ENCODE data around the gene NT5C1A. TPM values are rescaled to one million over a fixed set of nuclear protein-coding genes. Genes with fewer than 3 reads are reported as not detected.

Gene NT5C1A
- total RNA-seq = 2.9 TPM

GRCh38 chr1:39671793-39672550 is at the start of gene NT5C1A:
Gene NT5C1A (minus strand): TSS chr1:39672107. CDS start chr1:39672038, 69 bp downstream.
- DNase-seq (ENCODE audit: low spot score) = no peak

GRCh38 chr1:39721664-39722063 is 49.8 kb upstream of the NT5C1A start:
- DNase-seq (ENCODE audit: low spot score) = no peak

DNA sequence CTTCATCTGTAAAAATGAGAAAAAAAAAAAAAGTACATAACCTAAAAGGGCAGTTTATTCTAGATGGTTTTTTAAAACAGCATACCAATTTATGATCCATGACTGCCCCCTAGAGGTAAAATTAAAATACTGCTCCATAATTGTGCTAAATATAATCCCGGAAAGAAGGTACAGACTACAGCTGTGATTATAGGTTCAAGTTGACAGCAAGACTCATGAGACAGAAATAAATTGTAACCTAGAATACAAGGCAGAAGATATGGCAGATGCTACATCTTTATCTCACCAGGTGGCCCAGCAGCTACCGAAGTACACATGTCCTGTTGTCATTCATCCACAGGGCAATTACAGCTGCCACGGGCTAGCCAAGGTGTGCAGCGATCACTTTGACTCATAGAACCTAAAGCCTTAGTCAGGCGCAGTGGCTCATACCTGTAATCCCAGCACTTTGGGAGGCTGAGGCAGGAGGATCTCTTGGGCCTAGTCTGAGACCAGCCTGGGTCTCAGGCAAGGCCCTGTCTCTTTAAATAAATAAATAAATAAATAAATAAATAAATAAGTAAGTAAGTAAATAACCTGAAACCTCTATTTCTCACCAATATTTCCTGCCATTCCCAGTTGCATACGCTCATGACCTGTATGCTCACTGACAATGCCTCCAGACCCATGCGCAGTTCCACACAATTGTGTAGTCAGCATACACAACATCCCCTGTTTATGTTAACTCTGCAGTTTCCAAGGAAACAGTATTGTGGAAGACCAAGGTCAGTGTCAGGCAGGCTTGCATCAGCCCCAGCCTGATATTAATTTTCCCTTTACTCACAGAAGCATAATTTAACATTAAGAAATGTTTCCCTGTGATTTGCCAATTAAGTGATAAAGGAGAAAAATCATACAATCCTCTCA is 48.4 kb upstream of the NT5C1A start:
- no peak for DNase-seq (ENCODE audit: low spot score)

GRCh38 chr1:39717809-39718208 is 45.9 kb upstream of the NT5C1A start:
- no peak for DNase-seq (ENCODE audit: low spot score)

- no peak for DNase-seq (ENCODE audit: low spot score)
Observed at GRCh38 chr1:39713557-39713956, 41.6 kb upstream of the NT5C1A start.

DNA sequence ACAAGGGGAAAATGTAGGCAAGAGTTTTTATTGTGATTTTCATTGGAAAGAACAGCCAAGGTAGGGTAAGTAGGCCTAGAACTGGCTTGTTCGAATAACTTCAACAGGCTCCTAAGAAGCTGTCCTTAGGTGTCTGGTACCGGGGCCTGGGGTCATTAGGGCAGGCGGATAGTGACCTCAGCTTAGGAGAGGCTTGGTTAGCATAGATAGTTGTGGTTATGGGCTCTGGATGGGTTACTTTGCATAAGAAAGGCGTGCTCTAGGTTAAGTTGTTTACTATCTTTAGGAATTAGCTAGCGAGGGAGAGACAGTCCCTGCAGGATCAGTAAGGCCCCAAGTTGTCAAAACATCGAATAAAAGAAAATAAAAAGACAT is 40.0 kb upstream of the NT5C1A start:
- no peak for DNase-seq (ENCODE audit: low spot score)

DNA sequence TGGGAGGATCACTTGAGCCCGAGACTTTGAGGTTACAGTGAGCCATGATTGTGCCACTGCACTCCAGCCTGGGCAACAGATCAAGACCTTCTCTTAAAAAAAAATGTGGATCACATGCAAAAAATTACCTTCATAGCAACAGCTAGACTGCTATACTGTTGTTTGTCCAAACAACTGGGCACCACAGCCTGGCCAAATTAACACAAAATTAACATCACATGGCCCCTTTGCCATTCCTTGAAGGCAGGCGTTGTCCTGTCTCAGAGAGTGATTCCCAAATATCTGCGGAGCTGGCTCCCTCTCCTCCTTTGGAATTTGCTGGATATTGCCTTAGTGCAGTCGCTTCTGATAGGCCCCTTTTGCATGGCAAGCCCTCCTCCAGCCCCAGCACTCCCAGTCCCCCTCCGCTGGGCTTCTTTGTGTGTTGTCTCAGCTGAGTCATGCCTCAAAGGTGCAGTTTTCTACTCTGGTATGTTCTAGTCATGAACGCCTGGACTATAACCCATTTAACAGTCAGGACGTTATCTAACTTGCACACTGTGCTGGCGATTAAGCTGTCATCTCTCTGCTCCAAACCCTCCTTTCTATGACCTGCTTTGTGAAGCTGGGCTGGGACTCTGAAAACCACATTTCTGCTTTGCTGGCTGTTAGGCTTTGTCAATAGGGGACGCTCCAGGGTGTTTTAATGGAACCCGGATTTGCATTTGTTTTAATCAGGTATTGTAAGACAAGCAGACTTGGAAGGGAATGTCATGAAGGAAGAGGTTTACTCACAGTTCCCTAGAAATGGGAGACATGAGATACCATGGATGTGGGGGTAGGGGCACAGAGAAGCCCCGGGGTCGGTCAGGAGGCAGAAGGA is 39.4 kb upstream of the NT5C1A start:
- DNase-seq (ENCODE audit: low spot score) = no peak

DNA sequence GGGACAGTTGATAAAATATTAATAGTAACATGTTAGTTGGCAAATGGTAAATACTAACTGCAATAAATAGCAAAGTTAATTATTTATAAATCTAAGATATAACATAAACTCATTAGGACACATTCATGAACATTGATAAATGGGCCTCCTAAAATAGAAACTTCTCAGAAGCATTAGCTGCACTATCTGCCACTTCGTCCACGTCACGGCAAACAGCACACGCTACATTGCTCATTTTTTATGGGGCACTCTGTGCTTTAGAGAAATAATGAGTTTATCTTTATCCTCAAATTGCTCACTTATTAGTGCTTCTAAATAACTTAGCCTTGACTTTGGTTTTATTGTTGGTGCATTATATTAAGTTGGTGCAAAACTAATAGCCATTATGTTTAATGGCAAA is 35.6 kb upstream of the NT5C1A start:
- DNase-seq (ENCODE audit: low spot score) = no peak

DNA sequence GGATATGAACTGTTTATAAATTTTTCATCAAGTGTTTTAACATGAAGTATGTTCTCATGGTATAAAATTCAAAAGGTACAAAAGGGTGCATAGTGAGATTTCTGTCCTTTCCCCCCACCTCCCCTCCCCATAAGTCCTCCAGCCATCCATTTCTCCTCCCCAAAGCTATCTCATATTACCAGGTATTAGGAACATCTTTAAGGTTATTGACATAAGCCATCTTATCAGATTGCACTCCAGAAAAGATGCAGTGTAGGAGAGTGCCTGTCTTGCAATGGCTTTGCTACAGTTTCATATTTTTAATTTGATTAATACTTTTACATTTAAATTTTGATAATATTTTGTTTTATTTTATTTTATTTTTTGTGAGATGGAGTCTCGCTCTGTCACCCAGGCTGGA is 32.9 kb upstream of the NT5C1A start:
- no peak for DNase-seq (ENCODE audit: low spot score)

DNA sequence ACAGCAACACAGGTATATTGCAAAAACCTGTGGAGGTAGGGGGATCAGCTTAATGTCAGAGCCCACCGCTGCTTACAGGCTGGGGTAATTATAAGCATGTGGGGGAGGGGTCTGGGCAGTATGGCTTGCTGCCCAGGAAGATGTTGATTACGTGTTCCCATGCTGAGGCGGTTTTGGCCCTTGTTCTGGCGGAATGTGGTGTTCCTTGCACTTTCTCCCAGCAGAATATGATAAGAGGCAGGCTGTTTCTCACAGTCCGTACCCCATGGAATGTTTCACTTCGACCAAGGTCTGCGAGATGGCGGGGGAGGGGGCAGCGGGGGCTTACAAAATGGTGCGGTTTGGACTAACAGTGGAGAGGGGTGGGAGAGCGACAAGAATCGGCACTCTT is 29.1 kb upstream of the NT5C1A start:
- peak; percentile 30 for DNase-seq (ENCODE audit: low spot score)

GRCh38 chr1:39700348-39700747 is 28.4 kb upstream of the NT5C1A start:
- DNase-seq (ENCODE audit: low spot score) = no peak

DNA sequence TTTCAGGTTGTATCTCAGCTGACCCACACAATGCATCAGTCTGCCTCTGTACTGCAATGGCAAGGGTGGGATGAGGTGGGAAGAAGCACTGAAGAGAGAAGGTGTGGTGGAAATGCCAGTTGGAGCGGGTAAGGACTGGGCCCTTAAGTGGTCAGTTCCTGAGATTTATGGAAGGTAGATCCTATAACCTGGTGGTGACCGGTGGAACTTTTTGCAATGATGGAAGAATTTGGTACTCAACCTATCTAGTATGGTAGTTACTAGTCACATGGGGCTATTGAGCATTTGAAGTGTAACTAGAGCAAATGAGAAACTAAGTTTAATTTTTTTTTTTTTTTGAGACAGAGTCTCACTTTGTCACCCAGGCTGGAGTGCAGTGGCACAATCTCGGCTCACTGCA is 27.5 kb upstream of the NT5C1A start:
- DNase-seq (ENCODE audit: low spot score) = no peak

DNA sequence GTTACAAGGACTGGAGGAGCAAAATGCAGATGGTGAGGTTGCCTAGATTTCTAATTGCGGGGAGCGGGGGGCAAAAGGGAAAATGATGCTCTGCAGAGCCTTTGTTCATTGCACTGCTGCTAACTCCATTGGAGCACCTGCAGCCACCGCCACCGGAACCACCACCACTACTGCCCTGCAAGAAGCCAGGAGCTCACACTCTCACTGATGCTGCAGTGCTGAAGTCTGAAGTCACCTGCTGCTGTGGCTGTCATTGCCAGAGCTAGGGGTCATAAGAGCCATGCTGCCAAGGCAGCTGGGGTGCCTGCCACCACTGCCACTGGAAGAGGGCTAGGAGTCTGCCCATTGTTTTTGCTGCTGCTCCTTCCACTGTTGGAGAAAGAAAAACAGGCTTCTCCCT is 26.7 kb upstream of the NT5C1A start:
- no peak for DNase-seq (ENCODE audit: low spot score)

DNA sequence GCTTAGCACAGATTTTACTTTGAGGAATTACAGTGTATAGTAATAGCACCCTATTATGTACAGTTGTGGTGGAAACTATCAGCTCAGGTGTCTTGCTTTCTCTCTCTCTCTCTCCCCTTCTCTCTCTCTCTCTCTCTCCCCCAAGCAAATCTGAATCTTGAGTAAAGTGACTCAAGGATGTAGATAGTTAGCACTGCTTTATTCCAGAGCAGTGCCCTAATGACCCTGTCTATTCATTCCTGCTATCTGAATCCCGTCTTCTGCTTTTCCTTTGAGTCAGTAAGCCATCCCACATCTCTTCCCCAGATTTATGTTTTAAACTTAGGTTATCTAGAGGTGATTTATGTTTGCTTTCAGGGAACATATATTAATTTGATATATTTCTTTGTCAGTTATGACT is 24.5 kb upstream of the NT5C1A start:
- no peak for DNase-seq (ENCODE audit: low spot score)

DNA sequence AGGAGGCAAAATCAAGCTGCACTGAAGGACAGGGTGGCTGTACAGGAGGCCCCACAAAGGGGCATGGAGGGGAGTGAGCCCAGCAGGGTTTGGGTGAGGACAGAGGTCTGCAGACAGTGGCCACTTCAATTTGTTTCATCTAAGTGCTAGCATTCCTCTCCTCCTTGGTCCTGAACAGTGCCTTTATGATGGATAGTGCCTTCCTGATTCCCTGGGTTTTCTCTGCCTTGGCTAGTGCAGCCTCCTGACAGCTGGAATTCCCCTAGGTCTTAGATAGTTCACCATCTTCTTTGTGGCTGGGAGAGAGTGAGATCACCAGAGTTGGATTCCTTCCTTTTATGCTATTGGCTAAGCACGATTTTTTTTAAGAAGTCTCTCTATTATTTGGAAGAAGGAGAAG is 23.1 kb upstream of the NT5C1A start:
- DNase-seq (ENCODE audit: low spot score) = no peak

- no peak for DNase-seq (ENCODE audit: low spot score)
Observed at GRCh38 chr1:39694026-39694425, 22.1 kb upstream of the NT5C1A start.

GRCh38 chr1:39692152-39693074 is 20.5 kb upstream of the NT5C1A start:
- DNase-seq (ENCODE audit: low spot score) = no peak

GRCh38 chr1:39691383-39692151 is 19.7 kb upstream of the NT5C1A start, which contains the start of gene HPCAL4:
Gene HPCAL4 (minus strand): TSS chr1:39691433. CDS start chr1:39684603, 6,830 bp downstream.
- DNase-seq (ENCODE audit: low spot score) = peak; percentile 86

GRCh38 chr1:39690794-39691382 is 19.0 kb upstream of the NT5C1A start:
- no peak for DNase-seq (ENCODE audit: low spot score)

- DNase-seq (ENCODE audit: low spot score) = no peak
Observed at GRCh38 chr1:39690225-39690624, 18.3 kb upstream of the NT5C1A start.
